Heart right ventricle (tissue), 16 donors: ENCODE measurements around the gene RGS12. TPM values are rescaled to one million over a fixed set of nuclear protein-coding genes. Genes with fewer than 3 reads are reported as not detected.

ENCODE experiments used
- ATAC-seq, 8 donors: fragments of 200-7000 bp; cut with Tn5 transposase; one replicate each; pipeline ENCODE4 v1.9.1; 2020; ENCODE audit warnings: mild to moderate bottlenecking in 8 of 8, moderate library complexity in 8 of 8, moderate number of reproducible peaks in 1 of 8
- DNase-seq, 2 donors: peaks; one replicate each; pipeline ENCODE4 v3.0.0-alpha.2; 2020
- H3K27ac ChIP-seq, 10 donors: fragments of 200-600 bp; sonication (generic) in 2 of 10; one replicate each; pipeline versions ENCODE4 v1.5.0 to v1.8.0; 2020 to 2022; ENCODE audit warnings: mild to moderate bottlenecking in 3 of 10
- H3K27me3 ChIP-seq, 7 donors: fragments of 200-600 bp; one replicate each; pipeline ENCODE4 v1.8.0; 2021 to 2022; ENCODE audit warnings: mild to moderate bottlenecking in 2 of 7
- H3K36me3 ChIP-seq, 9 donors: fragments of 200-600 bp; sonication (generic) in 1 of 9; one replicate each; pipeline versions ENCODE4 v1.5.0 to v1.8.0; 2020 to 2022; ENCODE audit warnings: mild to moderate bottlenecking in 2 of 9
- H3K4me1 ChIP-seq, 9 donors: fragments of 200-600 bp; sonication (generic) in 1 of 9; one replicate each; pipeline versions ENCODE4 v1.5.0 to v1.8.0; 2020 to 2022; ENCODE audit warnings: mild to moderate bottlenecking in 4 of 9
- H3K4me3 ChIP-seq, 10 donors: fragments of 200-600 bp; sonication (generic) in 2 of 10; one replicate each; pipeline versions ENCODE4 v1.5.0 to v1.8.0; 2020 to 2022; ENCODE audit warnings: mild to moderate bottlenecking in 7 of 10, moderate library complexity in 2 of 10
- H3K9me3 ChIP-seq, 11 donors: fragments of 200-600 bp in 10 of 11; sonication (generic) in 2 of 11; one replicate each; pipeline versions ENCODE4 v1.5.0 to v1.8.0; 2013 to 2022; ENCODE audit warnings: mild to moderate bottlenecking in 2 of 11, control low read depth in 1 of 11, moderate library complexity in 1 of 11
- CTCF ChIP-seq, 9 donors: fragments of 200-600 bp; sonication (generic) in 2 of 9; IDR thresholded peaks; one replicate each; pipeline versions ENCODE4 v1.5.0 to v1.8.0; 2021 to 2022; ENCODE audit warnings: antibody characterized with exemption in 9 of 9, mild to moderate bottlenecking in 5 of 9, moderate library complexity in 1 of 9
- WGBS, 2 donors: extraction: QIAGEN DNeasy Blood & Tissue Kit; methylation state at CpG; one replicate each; pipeline ENCODE4 v1.1.7; 2013; ENCODE audit warnings: inconsistent platforms in 1 of 2; 5-methylcytosine and 5-hydroxymethylcytosine counted together
- intact Hi-C, 10 donors: fragments of 100-400 bp; cut with DNase I; formaldehyde crosslinking; loops; one replicate each; pipeline versions ENCODE4 v1.11.1 to v1.14.2; 2022
- polyA plus RNA-seq, 2 donors: library from polyadenylated mRNA; stranded (reverse); fragments of 200-250 nt; gene quantifications; one replicate each; pipeline ENCODE4 v1.2.3, GENCODE V29; 2013
- total RNA-seq, 10 donors: library from RNA; stranded (reverse); fragmentation: NEBNext Ultra II Directional in 3 of 10; extraction: Animal tissue kit (Norgen Biotek cat#: 25700) in 3 of 10; gene quantifications; one replicate each; pipeline versions ENCODE4 v1.2.1 to v1.2.4, GENCODE V29; 2021 to 2023
- donor health status: Arrhythmogenic right ventricular cardiomyopathy.
- donor health status: ischemic (EF 13 %, LVEDD 7.1; RV severe dilation, severe dysfunction).
- donor health status: healthy with polysubstance abuse.
- donor health status: DM: no; HTN: yes; CAD: no.
- donor health status: DM: no; HTN: no; CAD: no.
- donor health status: ischemic (EF 25% LVEDD 6.9; RV normal size, moderate dysfunction).
- donor health status: ischemic (EF 25% LVEDD 5.7; RV mildly dilated, moderate dysfunction).
- donor health status: healthy.
- donor health status: DM: yes; HTN: yes; CAD: no.
- donor health status: Ischemic cardiomyopathy.
- donor health status: ischemic (EF 35%, LVEDD 5.7; RV mildly dilated, moderate dysfunction).
- donor health status: nonischemic (EF 11% LVEDD 7.7; RV severe dilation, severe dysfunction).
- donor health status: DM: yes; HTN: yes; CAD: no.
- donor health status: PGD.
- donor health status: ischemic (EF 29% LVEDD 5.4; RV normal size, mild dysfunction).
- donor health status: nonischemic (EF 23%, LVEDD 6.1; RV moderate dilation, normal function).

RGS12 gene
- total and polyA plus RNA-seq, 12 donors, result 9.7 to 24.4 (median 13.1) TPM

GRCh38 chr4:3247399-3248177 is 45.2 kb upstream of the RGS12 start:
- no peak overlapping the region for H3K4me3 ChIP-seq
- ATAC-seq, result no peak
- no peaks in the 10 kb centered on the region for H3K9me3 ChIP-seq
- 94 to 96% methylated on average over 20 to 21 of the region's 21 CpGs for WGBS, 2 donors
- no peak overlapping the region for H3K27ac ChIP-seq
- intact Hi-C loops, result no loop called here
- DNase-seq, result peak in 1 of 2 donors; percentile 15
- no peaks in the 10 kb centered on the region for H3K4me1 ChIP-seq
- peaks cover 0 to 7% (median 0%) of the 10 kb centered on the region in 9 donors for H3K36me3 ChIP-seq
- TF ChIP-seq CTCF (IDR thresholded peaks at IDR 0.05), result no peak
- H3K27me3 ChIP-seq, result no peaks in the 10 kb centered on the region

- no peak for TF ChIP-seq CTCF (IDR thresholded peaks at IDR 0.05)
- Histone ChIP-seq H3K9me3 (no peaks in the 10 kb centered on the region), H3K4me1 (no peaks in the 10 kb centered on the region), H3K27me3 (no peaks in the 10 kb centered on the region), H3K4me3 (no peak overlapping the region), H3K27ac (no peak overlapping the region), H3K36me3 (peaks cover 0 to 7% (median 0%) of the 10 kb centered on the region in 9 donors)
- intact Hi-C loops, result no loop called here
- no peak for DNase-seq
- 94 to 96% methylated on average over 14 of the region's 14 CpGs for WGBS, 2 donors
- ATAC-seq, result no peak
These were observed 44.7 kb upstream of the RGS12 start for GRCh38 chr4:3248178-3248480.

GRCh38 chr4:3248811-3249661 is 43.8 kb upstream of the RGS12 start, which contains the start of gene MSANTD1:
TSS of gene MSANTD1 (plus strand) at chr4:3249159. CDS start at chr4:3249223, 64 bp downstream.
- no peak for ATAC-seq
- Histone ChIP-seq H3K27me3 (no peaks in the 10 kb centered on the region), H3K9me3 (no peaks in the 10 kb centered on the region), H3K4me1 (no peaks in the 10 kb centered on the region), H3K27ac (no peak within 1 kb of the TSS), H3K4me3 (no peak within 1 kb of the TSS), H3K36me3 (peaks cover 0 to 3% (median 0%) of the 10 kb centered on the region in 9 donors)
- DNase-seq, result peak in 1 of 2 donors; percentile 10
- intact Hi-C loops, result no loop called here
- 92% methylated on average over 72 of the region's 72 CpGs for WGBS, 2 donors
- TF ChIP-seq CTCF (IDR thresholded peaks at IDR 0.05), result no peak

GRCh38 chr4:3249711-3250437 is 42.9 kb upstream of the RGS12 start:
- H3K36me3 ChIP-seq, result peaks cover 0 to 3% (median 0%) of the 10 kb centered on the region in 9 donors
- H3K27ac ChIP-seq, result no peak overlapping the region
- no peak for ATAC-seq
- TF ChIP-seq CTCF (IDR thresholded peaks at IDR 0.05), result no peak
- H3K27me3 ChIP-seq, result no peaks in the 10 kb centered on the region
- WGBS, 2 donors, result 96 to 97% methylated on average over 20 of the region's 20 CpGs
- H3K9me3 ChIP-seq, result no peaks in the 10 kb centered on the region
- H3K4me3 ChIP-seq, result no peak overlapping the region
- no peak for DNase-seq
- H3K4me1 ChIP-seq, result no peaks in the 10 kb centered on the region
- intact Hi-C loops, result no loop called here
